DMS 273 (cell line): ENCODE data around the gene JMJD4.

Experiments
- DNase-seq: peaks from one replicate; lab custom pipeline; 2025; ENCODE audit not compliant: unreplicated experiment; lab: John Stamatoyannopoulos, UW

The JMJD4 gene

DNA sequence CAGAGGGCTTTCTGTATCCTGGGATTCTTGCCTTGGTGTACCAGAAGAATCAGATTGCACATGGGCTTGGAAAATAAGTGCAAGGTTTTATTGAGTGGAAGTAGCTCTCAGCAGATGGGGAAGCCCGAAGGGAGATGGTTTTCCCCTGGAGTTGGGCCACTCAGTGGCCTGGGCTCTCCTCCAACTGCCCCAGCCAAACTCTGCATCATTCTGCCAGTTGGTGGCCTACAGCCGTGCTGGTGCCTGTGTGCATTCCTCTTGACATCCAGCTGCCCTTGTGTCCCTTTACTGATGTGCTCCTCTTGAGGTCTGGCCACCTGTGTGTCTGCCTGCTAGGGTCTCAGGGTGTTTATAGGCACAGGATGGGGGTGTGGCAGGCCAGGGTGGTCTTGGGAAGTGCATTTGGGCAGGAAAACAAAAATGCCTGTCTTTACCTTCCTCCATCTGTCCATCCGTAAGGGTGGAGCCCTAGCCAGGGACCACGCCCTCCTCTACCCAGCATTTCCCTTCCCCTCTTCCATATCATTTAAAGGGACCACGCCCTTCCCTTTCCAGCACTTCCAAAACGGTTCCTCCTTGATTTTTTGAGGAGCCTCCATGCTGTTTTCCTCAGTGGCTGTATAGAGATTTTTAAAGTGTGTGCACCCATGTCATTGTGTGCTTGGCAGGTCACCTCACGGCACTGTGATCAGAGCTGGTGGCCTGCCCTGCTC, 19.1 kb upstream of the JMJD4 start:
- DNase-seq = peak; percentile 92

DNA sequence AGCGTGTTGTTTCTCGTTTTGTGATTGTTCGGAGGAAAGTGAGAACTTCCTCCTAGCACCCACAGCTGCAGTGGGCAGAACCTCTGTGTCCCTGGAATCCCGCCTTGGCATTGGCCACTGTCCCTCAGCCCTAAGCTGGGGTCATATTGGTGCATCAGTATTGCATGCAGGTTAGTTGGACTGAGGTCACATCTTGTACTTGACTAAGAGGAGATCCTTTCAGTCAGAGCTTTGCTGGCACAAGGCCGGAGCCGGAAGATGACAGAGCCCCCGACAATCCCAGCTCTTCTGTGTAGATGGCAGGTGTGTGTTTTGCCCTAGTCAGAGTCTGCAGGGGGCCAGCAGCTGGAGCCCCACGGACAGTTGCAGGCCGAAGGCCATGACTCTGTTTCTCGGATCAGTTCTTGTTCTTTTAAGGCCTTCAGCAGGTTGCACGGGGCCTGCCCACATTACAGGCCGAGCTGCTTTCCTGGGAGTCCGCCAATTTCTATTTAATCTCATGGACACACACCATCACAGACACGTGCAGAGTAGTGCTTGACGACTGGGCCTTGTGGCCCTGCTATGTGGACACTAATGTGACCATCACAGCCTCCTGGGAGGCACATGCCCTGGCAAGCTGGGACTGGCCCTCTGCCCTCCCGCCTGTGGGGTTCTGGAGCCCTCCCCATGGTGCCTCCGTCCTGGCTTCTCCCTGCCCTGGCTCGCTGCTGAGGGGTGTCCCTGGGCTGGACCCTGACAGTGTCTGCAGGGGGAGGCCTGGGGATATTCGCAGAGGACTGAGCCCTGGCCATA, 15.0 kb upstream of the JMJD4 start:
- DNase-seq = no peak

DNA sequence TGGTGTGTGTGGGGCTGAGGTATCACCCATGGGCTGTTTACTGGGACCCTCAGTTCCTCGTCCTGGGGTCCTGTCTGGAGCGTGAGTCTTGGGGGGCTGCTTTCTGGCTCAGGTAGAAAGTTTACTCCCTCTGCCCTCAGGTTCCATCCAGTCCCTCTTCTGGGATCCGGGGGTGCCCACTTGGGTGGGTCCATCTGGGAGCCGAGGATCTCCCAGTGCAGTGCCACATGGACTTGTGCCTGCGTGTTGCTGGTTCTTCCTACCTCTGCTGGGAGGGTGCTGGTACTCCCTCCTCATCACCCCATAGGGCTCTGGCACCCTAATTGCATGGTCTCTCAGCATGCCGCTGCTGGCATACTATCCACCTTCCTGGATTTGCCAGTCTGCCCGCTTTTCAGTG, 14.1 kb upstream of the JMJD4 start:
- DNase-seq = no peak

DNA sequence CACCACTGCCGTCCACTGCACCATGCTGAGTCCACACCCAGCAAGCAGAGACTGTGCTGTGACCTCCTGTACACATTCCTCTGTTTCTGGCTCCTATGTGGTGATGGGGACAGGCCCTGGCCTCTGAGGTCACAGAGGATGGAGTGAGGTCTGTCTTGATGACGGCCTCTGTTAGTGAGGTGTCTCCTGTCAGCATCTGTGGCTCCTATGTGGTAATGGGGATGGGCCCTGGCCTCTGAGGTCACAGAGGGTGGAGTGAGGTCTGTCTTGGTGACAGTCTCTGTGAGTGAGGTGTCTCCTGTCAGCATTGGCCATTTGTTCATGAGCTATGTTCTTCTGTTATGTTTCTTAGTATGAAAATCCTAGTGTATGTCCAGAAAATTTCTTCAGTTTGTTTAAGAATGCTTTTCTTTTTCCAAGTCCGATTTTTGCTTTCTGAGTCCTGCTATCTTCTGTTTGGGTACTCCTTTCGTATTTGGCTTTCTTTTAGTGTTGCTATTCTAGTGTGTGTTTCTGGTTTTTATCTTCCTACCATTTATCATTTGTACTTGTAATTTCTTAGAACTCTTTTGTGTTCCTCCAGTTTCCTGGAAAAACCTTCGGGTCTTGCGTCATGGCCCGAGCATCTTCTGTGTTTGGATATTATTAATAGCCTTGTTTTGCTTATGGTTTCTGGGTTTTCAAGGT, 13.5 kb upstream of the JMJD4 start:
- DNase-seq = no peak

DNA sequence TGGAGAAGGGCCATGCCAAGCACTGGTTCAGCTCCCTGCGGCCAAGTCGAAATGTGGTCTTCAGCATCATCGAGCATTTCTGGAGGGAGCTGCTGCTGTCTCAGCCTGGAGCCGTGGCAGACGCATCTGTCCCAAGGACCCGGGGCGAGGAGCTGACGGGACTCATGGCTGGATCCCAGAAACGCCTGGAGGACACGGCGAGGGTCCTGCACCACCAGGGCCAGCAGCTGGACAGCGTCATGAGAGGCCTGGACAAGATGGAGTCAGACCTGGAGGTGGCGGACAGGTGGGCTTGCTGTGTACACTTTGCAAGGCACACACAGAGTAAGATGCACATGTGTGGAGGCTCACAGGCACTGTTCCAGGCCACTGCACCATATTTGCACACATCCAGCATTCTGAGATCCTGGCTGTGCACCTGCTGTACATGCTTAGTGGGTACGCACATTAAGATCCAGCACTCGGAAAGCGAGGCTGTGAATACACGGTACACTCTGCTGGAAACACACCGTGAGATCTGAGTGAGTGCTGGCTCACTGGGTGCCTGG, 12.9 kb upstream of the JMJD4 start:
- DNase-seq = no peak

DNA sequence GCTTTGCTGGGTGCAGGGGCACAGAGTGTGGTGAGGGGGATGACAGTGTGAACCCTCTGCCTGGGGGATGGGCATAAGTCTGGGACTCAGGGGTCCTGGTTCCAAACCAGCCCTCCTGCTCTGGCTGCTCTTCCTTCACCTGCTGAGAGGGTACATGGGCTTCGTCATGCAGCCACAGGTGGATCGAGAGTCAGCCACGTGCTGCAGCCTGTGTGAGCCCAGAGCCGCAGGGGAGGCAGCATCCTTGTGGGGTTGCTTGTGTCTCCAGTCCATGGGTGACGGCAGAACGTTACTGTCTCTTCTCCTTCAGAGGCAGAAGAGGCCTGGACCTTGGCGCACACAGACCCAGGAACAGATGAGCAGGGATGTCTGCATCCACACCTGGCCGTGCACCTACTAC, 12.3 kb upstream of the JMJD4 start:
- DNase-seq = no peak

DNA sequence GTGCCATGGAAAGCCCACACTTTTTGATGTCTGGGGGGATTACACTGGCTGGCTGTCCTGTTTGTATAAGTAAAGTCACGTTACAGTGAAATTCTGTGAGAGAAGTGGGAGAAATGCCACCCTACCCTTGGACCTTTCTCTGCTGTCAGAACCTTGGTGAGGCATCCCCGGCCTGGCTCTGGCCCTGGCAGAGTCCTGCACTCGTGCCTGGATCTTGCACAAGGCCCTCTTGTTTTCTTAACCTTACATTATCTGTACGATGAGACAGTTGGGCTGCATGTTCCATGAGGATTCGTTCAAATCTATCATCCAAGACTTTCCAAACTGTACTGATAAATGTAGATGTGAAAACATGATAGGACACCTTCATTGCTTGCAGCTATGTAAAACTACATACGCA, 11.6 kb upstream of the JMJD4 start:
- DNase-seq = no peak

DNA sequence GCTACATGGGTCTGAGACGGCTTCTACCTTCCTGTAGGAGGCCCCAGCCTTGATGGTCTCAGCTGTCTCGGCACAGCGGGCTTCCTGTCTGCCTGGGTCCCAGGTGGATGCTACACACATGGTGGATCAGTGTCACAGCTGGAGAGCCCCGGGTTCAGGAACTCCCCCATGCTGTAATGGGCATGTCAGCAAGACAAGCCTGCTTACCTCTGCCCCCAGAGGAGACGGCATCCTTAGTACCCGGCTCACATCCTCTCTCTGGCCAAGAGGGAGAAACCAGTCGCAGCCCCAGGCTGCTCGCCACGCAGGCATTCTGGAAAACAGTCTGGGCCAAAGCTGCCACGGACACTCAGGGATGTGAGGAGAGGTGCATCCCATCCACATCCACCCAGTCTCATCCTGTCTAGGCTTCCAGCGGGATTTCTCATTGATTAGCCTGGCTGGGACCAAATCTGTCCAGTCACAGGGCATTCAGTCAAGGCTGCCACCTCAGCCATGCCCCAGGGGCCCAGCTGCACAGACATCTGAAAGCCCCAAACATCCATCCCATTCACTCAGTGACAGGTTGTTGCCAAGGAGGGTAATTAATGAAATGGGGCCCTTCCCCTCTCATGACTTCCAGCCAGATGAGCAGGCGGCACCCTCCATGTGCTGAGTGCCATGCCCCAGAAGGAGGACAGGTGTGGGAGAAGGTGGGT, 10.6 kb upstream of the JMJD4 start:
- peak; percentile 14 for DNase-seq

DNA sequence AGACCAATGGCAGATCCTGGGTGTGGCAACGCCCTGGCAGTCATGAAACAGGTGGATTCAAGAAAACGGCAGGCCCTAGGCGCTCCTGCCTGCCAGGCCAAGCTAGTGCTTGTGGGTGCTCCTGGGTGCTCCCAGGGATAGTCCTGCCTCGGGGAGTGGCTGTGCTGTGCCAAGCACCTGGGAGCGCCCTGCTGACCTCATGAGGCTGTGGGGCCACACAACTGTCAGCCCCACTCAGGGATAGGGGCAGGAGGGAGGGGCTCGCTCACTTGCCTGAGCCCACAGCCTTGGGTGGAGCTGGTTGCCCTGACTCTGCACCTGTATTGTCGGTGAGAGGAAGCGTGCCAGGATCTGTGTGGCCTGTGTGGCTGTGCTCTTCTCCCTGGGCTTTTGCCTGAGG, 9.6 kb upstream of the JMJD4 start:
- DNase-seq = no peak

DNA sequence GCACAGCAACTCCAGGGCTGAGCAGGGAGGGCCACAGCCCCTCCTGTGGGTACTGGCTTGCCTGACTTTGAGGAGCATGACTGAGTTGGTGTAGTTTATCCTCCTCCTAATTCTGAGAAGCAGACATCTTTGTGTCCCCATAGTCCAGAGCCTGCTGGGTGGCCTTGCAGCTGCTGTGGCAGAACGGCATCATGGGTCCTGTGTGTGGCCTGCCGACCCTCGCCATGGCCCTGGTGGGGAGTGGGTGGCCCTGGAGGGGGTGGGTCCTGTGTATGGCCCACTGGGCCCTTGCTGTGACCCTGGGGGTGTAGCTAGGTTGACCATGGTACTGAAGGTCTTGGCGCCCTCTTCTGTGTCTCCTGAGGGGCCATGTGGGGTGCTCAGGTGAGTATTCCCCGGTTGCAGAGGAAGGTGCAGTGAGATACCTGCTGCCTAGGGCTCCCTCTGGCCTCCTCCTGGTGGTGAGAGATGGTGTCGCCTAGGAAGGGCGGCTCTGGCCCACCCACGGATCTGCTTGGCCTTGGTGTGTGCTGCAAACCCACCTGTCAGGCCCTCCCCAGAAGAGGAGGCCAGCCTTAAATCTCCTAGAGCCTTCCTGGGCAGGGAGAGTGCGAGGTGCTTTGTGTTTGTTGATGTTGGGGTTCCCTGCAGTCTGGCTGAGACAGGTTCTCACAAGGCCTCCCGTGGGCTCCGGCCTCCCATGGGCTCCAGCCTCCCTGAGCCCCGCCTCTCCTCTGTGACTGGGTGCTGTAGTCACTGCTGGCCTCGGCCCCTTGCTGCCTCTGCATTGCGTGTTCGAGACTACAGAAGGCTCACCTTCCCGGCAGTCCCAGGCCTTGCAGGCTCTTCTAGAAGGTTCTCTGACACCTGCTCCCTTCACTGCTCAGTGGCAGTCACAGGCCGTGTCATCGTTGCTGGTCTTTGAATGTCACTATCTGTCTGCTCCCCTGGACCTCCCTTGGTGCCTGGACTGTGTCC, 7.9 kb upstream of the JMJD4 start:
- DNase-seq = no peak

DNA sequence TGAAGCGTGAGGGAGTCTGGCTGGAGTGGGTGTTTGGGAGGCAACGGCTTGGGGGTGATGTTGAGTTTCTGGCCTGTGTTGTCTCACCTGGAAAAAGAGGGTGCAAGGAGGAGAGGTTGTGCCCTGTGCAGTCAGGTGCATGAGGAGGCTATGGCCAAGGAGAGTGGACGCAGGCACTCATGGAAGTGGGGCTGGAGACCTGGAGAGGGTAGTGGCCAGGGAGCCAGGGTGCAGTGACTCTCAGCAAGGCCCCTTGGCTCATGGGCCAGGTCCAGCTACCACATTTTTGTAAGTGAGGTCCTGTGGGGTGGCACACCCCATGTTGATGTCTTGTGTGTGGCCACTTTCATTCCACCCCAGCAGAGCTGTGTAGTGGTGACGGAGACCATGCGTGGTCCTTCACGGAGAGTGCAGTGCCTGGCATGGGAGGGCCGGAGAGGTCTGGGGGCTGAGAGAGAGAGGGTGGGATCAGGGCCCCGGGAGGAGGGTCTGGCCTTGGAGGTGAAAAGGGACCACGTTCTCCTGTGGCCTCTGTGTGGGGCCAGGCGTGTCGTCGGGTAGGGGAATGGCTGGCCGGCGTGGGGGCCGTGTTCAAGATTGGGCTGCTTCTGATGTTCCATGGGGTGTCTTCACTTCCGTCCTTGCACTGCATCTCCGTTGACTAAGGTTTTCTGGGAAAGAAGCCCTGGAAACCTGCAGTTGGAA, 6.2 kb upstream of the JMJD4 start:
- no peak for DNase-seq

DNA sequence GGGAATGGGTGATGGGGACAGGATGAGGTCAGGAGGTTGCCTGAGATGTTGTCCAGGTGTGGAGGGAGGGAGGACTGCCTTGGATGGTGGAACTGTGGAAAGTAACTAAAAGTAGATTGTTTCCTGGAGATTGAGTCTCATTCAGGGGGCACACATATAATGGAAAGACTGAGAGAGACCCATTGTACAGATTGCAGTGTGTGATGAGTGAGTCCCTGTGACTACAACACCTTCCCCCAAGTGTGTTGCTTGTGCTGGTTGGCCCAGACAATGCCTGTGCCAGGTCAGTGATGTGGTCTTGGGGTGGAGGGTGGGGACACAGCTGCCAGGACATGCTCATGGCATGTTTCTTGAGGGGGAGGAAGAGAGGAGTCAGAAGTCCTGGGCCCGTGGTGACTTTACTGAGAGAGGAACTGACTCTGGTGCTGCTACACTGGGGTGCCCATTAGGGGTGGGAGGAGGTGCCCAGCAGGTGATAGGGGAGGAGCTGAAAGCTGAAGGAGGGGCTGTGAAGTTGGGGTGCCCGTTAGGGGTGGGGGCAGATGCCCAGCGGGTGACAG, 5.4 kb upstream of the JMJD4 start:
- DNase-seq = no peak

DNA sequence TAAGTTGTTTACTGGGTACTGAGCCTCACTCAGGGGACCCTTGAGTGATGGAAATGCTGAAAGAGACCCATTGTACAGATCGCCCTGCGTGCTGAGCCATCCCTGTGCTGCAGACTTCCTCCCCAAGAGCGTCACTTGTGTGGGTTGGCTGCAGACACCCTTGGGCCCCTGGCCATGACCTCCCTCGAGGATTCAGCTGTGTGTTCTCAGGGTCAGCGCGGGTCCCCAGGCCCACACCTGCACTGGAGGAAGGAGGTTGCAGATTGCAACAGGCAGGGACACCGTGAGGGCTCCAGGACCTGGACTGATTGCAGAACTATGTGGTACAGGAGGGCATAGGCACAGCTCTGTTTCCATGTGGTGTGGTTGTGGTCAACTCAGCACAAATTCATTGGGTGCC, 4.5 kb upstream of the JMJD4 start:
- DNase-seq = no peak

DNA sequence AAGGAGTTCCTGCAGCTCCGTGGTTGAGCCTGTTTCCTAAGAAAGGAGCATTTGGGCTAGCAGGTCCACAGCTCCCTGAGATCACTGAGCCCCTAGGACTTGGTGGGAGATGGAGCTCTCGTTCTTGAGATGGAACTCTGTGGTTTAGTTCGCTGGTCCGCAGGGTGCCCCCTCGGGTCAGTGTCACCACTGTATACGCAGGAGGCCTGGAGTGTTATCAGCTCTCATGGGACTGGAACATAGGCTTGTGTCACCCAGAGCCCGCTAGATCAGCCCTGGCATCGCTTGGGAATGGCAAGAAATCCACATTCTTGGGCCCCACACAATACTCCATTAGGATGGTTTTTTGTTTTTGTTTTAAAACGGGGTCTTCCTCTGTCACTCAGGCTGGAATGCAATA, 3.7 kb upstream of the JMJD4 start:
- no peak for DNase-seq

DNA sequence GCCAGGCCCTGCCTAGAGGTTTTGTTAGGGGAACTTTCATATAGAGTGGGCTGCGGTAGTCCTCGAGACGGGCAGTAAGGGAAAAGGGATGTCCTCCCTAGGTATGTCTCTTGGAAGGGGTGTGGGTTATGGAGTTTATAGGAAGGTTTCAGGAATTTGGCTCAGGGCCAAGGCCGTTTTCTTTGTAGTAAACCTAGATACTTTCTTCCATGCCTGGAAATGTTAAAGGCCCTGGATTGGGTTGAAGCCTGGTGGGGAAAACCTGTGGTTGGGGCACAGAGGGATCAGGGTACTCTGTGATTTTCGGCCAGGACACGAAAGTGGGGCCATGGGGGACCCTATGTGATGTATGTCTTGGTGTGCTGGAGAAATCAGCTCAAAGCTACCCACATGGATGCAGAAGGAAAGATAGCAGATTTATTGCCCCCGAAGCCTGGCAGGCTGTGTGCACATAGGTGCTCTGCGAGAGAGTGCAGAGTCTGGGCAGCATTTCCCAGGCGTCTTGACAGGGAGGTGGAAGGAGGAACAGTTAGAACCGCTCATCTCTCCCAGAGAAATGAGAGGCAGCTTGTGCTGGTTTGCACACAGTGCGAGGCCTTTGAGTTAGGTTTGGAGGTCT, 1.8 kb upstream of the JMJD4 start:
- DNase-seq = no peak

DNA sequence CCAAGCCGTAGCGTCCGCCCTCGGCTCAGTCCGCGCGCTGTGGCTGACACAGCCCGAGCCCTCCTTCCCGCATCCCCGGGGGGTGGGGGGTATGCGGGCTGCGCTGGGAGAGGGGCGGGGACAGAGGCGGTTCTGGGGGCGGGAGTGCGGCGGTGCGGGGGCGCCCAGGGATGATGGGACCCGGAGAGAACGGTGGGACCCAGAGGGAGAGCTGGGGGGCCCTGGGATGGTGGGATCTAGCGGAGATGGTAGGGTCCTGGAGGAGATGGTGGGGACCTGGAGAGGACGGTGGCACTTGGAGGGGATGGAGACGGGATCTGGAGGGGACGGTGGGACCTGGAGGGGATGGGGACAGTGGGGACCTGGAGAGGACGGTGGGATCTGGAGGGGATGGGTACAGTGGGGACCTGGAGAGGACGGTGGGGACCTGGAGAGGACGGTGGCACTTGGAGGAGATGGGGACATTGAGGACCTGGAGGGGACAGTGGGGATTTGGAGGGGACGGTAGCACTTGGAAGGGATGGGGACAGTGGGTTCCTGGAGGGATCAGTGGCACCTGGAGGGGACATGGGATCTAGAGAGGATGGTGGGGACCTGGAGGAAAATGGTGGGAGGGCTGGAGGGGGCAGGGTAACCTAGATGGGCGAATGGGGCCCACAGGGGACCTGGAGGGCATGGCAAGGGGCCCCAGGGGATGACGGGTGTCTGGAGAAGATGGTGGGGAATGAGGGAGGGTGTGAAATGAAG, 610 bp upstream of the JMJD4 start:
- DNase-seq = no peak

DNA sequence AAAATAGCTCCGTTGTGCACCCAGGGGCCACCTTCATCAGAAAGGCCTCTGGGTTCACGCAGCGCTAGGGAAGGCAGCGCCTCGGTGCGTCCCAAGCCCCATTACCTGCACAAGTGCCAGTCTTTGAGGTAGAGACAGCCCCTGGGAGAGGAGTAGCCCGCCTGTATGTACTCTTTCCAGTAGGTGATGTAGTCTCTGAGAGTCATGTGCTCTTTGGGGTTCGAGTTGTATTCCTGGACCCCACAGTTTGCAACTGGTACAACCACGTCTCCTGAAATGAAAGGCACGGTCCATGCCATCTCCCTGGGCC, 601 bp downstream of the JMJD4 start:
- no peak for DNase-seq
